GM12891 (cell line): Measurements from ENCODE around the gene CARD19.
"Not testable (repeated sequence)": the region's sequence is repeated elsewhere in the genome, so short reads cannot be mapped to it uniquely, and the experiment has no call there.

ENCODE experiments used
- DNase-seq: peaks from one replicate; pipeline ENCODE4 v3.0.0; 2011; ENCODE audit warnings: low spot score; ENCODE audit not compliant: insufficient read length
- FAIRE-seq: peaks from 2 replicates; lab custom pipeline; 2011; peaks lifted over from hg19 to GRCh38; lab: Jason Lieb, UNC
- PAX5 ChIP-seq: IDR thresholded peaks from 2 replicates; pipeline ENCODE4 v1.6.1; 2011; ENCODE audit warnings: low read length, moderate library complexity, mild to moderate bottlenecking; ENCODE audit not compliant: insufficient read depth, severe bottlenecking
- POLR2A ChIP-seq: IDR thresholded peaks from 2 replicates; pipeline ENCODE4 v1.6.1; 2011; ENCODE audit warnings: low read depth, low read length, control low read depth
- POLR2AphosphoS5 ChIP-seq: IDR thresholded peaks from 2 replicates; pipeline ENCODE4 v1.6.1; 2011; ENCODE audit warnings: low read depth, low read length, control low read depth
- POU2F2 ChIP-seq: IDR thresholded peaks from 2 replicates; pipeline ENCODE4 v1.6.1; 2011; ENCODE audit warnings: low read depth, mild to moderate bottlenecking, control low read depth, low read length, moderate library complexity
- SPI1 ChIP-seq: IDR thresholded peaks from 2 replicates; pipeline ENCODE4 v1.6.1; 2011; ENCODE audit warnings: low read depth, low read length, control low read depth
- TAF1 ChIP-seq: IDR thresholded peaks from 2 replicates; pipeline ENCODE4 v1.6.1; 2011; ENCODE audit warnings: low read depth, low read length, control low read depth

CARD19 gene

GRCh38 chr9:93134015-93134739 lies 38.2 kb downstream of the CARD19 start, which contains the start of gene NINJ1:
Gene NINJ1 (minus strand): TSS chr9:93134251. CDS start chr9:93134217, 34 bp downstream.
- TF ChIP-seq TAF1 (peak; percentile 12; the same call in 1 of the 2 replicates), SPI1 (no peak), PAX5 (no peak), POU2F2 (peak; percentile 60; the same call in 1 of the 2 replicates), POLR2A (peak; percentile 77), POLR2AphosphoS5 (peak; percentile 63)
- DNase-seq (peak; percentile 96), FAIRE-seq (peak; percentile 82)

- TF ChIP-seq SPI1 (no peak), POLR2AphosphoS5 (no peak), TAF1 (no peak), PAX5 (no peak), POLR2A (no peak), POU2F2 (no peak)
- no peak for FAIRE-seq
Measured at GRCh38 chr9:93134740-93135444, 38.9 kb downstream of the CARD19 start.

GRCh38 chr9:93136011-93136440 lies 40.0 kb downstream of the CARD19 start:
- TF ChIP-seq PAX5 (no peak), POLR2AphosphoS5 (no peak), POU2F2 (no peak), SPI1 (no peak), TAF1 (no peak), POLR2A (no peak)
- no peak for DNase-seq
- FAIRE-seq, result no peak

More at GRCh38 chr9:93134740-93135444, 38.9 kb downstream of the CARD19 start:
- DNase-seq, result no peak

GRCh38 chr9:93137362-93137761 lies 41.3 kb downstream of the CARD19 start:
- DNase-seq, result no peak
- FAIRE-seq, result no peak
- no peak for TF ChIP-seq SPI1
- TF ChIP-seq TAF1, result no peak
- TF ChIP-seq POU2F2, result no peak
- TF ChIP-seq PAX5, result no peak
- TF ChIP-seq POLR2A, result no peak
- TF ChIP-seq POLR2AphosphoS5, result no peak

GRCh38 chr9:93138171-93138764 lies 42.3 kb downstream of the CARD19 start:
- no peak for DNase-seq
- TF ChIP-seq POU2F2 (no peak), PAX5 (peak; percentile 92)
- peak; percentile 89 for FAIRE-seq

GRCh38 chr9:93139365-93140182 lies 43.6 kb downstream of the CARD19 start:
- TF ChIP-seq POLR2AphosphoS5, result no peak
- TF ChIP-seq POU2F2, result no peak
- no peak for TF ChIP-seq SPI1
- no peak for TF ChIP-seq TAF1
- TF ChIP-seq POLR2A, result no peak
- no peak for TF ChIP-seq PAX5
- FAIRE-seq (peak; percentile 67), DNase-seq (no peak)

GRCh38 chr9:93141771-93142483 lies 45.9 kb downstream of the CARD19 start:
- no peak for TF ChIP-seq PAX5
- TF ChIP-seq SPI1, result no peak
- no peak for TF ChIP-seq POLR2AphosphoS5
- TF ChIP-seq TAF1, result no peak
- TF ChIP-seq POLR2A, result no peak
- no peak for TF ChIP-seq POU2F2
- FAIRE-seq (no peak), DNase-seq (no peak)

- FAIRE-seq, result peak; percentile 87
- TF ChIP-seq SPI1, result no peak
- no peak for TF ChIP-seq POLR2A
- TF ChIP-seq POU2F2, result no peak
- TF ChIP-seq PAX5, result no peak
- no peak for TF ChIP-seq TAF1
- no peak for TF ChIP-seq POLR2AphosphoS5
- DNase-seq, result no peak
Measured at GRCh38 chr9:93143830-93144530, 48.0 kb downstream of the CARD19 start.

GRCh38 chr9:93146696-93147095 lies 50.7 kb downstream of the CARD19 start:
- not testable (repeated sequence) for FAIRE-seq

More at GRCh38 chr9:93146696-93147095, 50.7 kb downstream of the CARD19 start:
- not testable (repeated sequence) for DNase-seq
